HCT116 (cell line): Measurements from ENCODE around the gene ZNF573. TPM values are rescaled to one million over a fixed set of nuclear protein-coding genes. Genes with fewer than 3 reads are reported as not detected.

Source experiments
- ATAC-seq: fragments of 200-7000 bp; cut with Tn5 transposase; 2 replicates; pipeline ENCODE4 v1.9.1; 2020; ENCODE audit warnings: mild to moderate bottlenecking, moderate library complexity
- Bru-seq: library from RNA; stranded (reverse); fragments of 400-500 nt; gene quantifications from one replicate; lab custom pipeline; 2021; lab: Mats Ljungman, UMichigan
- BruChase-seq, 2 experiments: library from RNA; stranded (reverse); fragments of 400-500 nt; gene quantifications; one replicate each; lab custom pipeline; 2021; lab: Mats Ljungman, UMichigan
- BruUV-seq: library from RNA; stranded (reverse); fragments of 400-500 nt; replicated peaks from 2 replicates; lab custom pipeline; 2021; lab: Mats Ljungman, UMichigan
- CTCF ChIA-PET: fragments of 300-600 bp; sonication (Branson Sonifier 250); formaldehyde crosslinking; loops from one replicate; lab custom pipeline; 2021; ENCODE audit warnings: antibody characterized with exemption; lab: Charles Lee
- POLR2A ChIA-PET: fragments of 300-600, 350-600 bp; sonication (Branson Sonifier 250); formaldehyde crosslinking; loops from one replicate; lab custom pipeline; 2021; ENCODE audit warnings: antibody characterized with exemption; lab: Charles Lee
- RAD21 ChIA-PET, 2 experiments: fragments of 300-600 bp; sonication (Branson Sonifier 250); formaldehyde crosslinking; loops; one replicate each; lab custom pipeline; 2023; ENCODE audit warnings: low total read pairs in 2 of 2; ENCODE audit not compliant: uncharacterized antibody in 2 of 2, unreplicated experiment in 2 of 2, low non-redundant PET in 1 of 2; lab: Charles Lee
- DNase-seq: peaks from one replicate; pipeline ENCODE4 v3.0.0-alpha.2; 2010; ENCODE audit warnings: low read depth, low spot score
- H2AFZ ChIP-seq: fragments of 200-600 bp; shearing (Covaris generic), sonication (generic); 2 replicates; pipeline ENCODE4 v1.6.1; 2017; ENCODE audit warnings: low read depth, mixed run types, mixed read lengths, antibody characterized with exemption, low read length; ENCODE audit not compliant: poor library complexity, severe bottlenecking
- H3K27ac ChIP-seq: 2 replicates; pipeline ENCODE4 v1.5.1; 2012; ENCODE audit warnings: low read depth, low read length
- H3K27me3 ChIP-seq: fragments of 200-600 bp; sonication (generic); 2 replicates; pipeline ENCODE4 v1.6.1; 2016; ENCODE audit warnings: mixed run types, low read length, mixed read lengths; ENCODE audit not compliant: insufficient read depth
- H3K36me3 ChIP-seq, 2 experiments: fragments of 200-500 bp in 1 of 2; fragments of 200-600 bp in 1 of 2; sonication (Bioruptor generic) in 1 of 2; sonication (generic) in 1 of 2; 2 replicates each; pipeline versions ENCODE4 v1.5.1 to v1.6.1; 2014 to 2016; ENCODE audit warnings: low read length in 2 of 2, inconsistent platforms in 1 of 2, mixed read lengths in 1 of 2, mixed run types in 1 of 2; ENCODE audit not compliant: insufficient read depth in 2 of 2, control insufficient read depth in 1 of 2
- H3K4me1 ChIP-seq, 2 experiments: fragments of 200-600 bp in 1 of 2; sonication (generic) in 1 of 2; 2 replicates each; pipeline versions ENCODE4 v1.5.1 to v1.6.1; 2012 to 2017; ENCODE audit warnings: low read length in 2 of 2, inconsistent platforms in 1 of 2, mild to moderate bottlenecking in 1 of 2, mixed read lengths in 1 of 2, mixed run types in 1 of 2, moderate library complexity in 1 of 2; ENCODE audit not compliant: insufficient read depth in 2 of 2, control insufficient read depth in 1 of 2
- H3K4me2 ChIP-seq: fragments of 200-600 bp; sonication (generic); 2 replicates; pipeline ENCODE4 v1.6.1; 2017; ENCODE audit warnings: mixed run types, low read length, mixed read lengths
- H3K4me3 ChIP-seq, 2 experiments: fragments of 200-600 bp in 1 of 2; sonication (generic) in 1 of 2; replicated peaks in 1 of 2; 2 replicates each; pipeline ENCODE4 v1.5.1; 2011 to 2016; ENCODE audit warnings: low read length in 2 of 2, control low read depth in 1 of 2, low read depth in 1 of 2, mild to moderate bottlenecking in 1 of 2, mixed read lengths in 1 of 2, mixed run types in 1 of 2
- H3K79me2 ChIP-seq: fragments of 200-600 bp; sonication (generic); 2 replicates; pipeline ENCODE4 v1.6.1; 2017; ENCODE audit warnings: mild to moderate bottlenecking, mixed run types, low read length, moderate library complexity, mixed read lengths; ENCODE audit not compliant: insufficient read depth
- H3K9ac ChIP-seq: fragments of 200-600 bp; sonication (generic); 2 replicates; pipeline ENCODE4 v1.6.1; 2016; ENCODE audit warnings: low read length, mixed read lengths
- H3K9me2 ChIP-seq: fragments of 200-600 bp; sonication (generic), shearing (Covaris generic); 2 replicates; pipeline ENCODE4 v1.6.1; 2017; ENCODE audit warnings: mixed run types, mild to moderate bottlenecking, moderate library complexity; ENCODE audit not compliant: insufficient read depth
- H3K9me3 ChIP-seq, 2 experiments: fragments of 200-500 bp in 1 of 2; fragments of 200-600 bp in 1 of 2; sonication (Bioruptor generic) in 1 of 2; sonication (generic) in 1 of 2; 2 replicates each; pipeline ENCODE4 v1.6.1; 2014 to 2017; ENCODE audit warnings: low read length in 2 of 2, mixed read lengths in 2 of 2, inconsistent platforms in 1 of 2, low read depth in 1 of 2, mild to moderate bottlenecking in 1 of 2, mixed run types in 1 of 2, moderate library complexity in 1 of 2; ENCODE audit not compliant: control insufficient read depth in 1 of 2, insufficient read depth in 1 of 2
- H4K20me1 ChIP-seq: fragments of 200-600 bp; sonication (generic), shearing (Covaris generic); 2 replicates; pipeline ENCODE4 v1.6.1; 2017; ENCODE audit warnings: mixed run types, mild to moderate bottlenecking, moderate library complexity; ENCODE audit not compliant: insufficient read depth
- ATF3 ChIP-seq: IDR thresholded peaks from 2 replicates; pipeline ENCODE4 v1.6.1; 2012
- CBX3 ChIP-seq: IDR thresholded peaks from 2 replicates; pipeline ENCODE4 v1.6.1; 2012; ENCODE audit warnings: low read depth
- ELF1 ChIP-seq: IDR thresholded peaks from 2 replicates; pipeline ENCODE4 v1.6.1; 2012; ENCODE audit warnings: low read depth, borderline replicate concordance
- EZH2phosphoT487 ChIP-seq: fragments of 200-600 bp; IDR thresholded peaks from 2 replicates; pipeline ENCODE4 v1.6.1; 2018; ENCODE audit warnings: antibody characterized with exemption, borderline replicate concordance
- FOSL1 ChIP-seq: IDR thresholded peaks from 2 replicates; pipeline ENCODE4 v1.6.1; 2012; ENCODE audit warnings: low read depth
- JUND ChIP-seq: IDR thresholded peaks from 2 replicates; pipeline ENCODE4 v1.6.1; 2012
- MAX ChIP-seq: IDR thresholded peaks from 2 replicates; pipeline ENCODE4 v1.6.1; 2012
- POLR2A ChIP-seq: IDR thresholded peaks from 2 replicates; pipeline ENCODE4 v1.7.0; 2011; ENCODE audit warnings: borderline replicate concordance; ENCODE audit not compliant: insufficient read depth, insufficient read length; ENCODE audit errors: extremely low read depth
- POLR2AphosphoS5 ChIP-seq: IDR thresholded peaks from 2 replicates; pipeline ENCODE4 v1.6.1; 2011; ENCODE audit warnings: mild to moderate bottlenecking, low read depth, low read length, moderate library complexity
- REST ChIP-seq: IDR thresholded peaks from 2 replicates; pipeline ENCODE4 v1.6.1; 2012; ENCODE audit warnings: low read depth
- SIN3A ChIP-seq: IDR thresholded peaks from 2 replicates; pipeline ENCODE4 v1.6.1; 2012; ENCODE audit warnings: low read depth
- SP1 ChIP-seq: IDR thresholded peaks from 2 replicates; pipeline ENCODE4 v1.6.1; 2012; ENCODE audit warnings: low read depth
- SRF ChIP-seq: IDR thresholded peaks from 2 replicates; pipeline ENCODE4 v1.6.1; 2012; ENCODE audit warnings: low read depth
- YY1 ChIP-seq: IDR thresholded peaks from 2 replicates; pipeline ENCODE4 v1.6.1; 2011; ENCODE audit warnings: low read length, low read depth, moderate library complexity, mild to moderate bottlenecking; ENCODE audit not compliant: insufficient replicate concordance; ENCODE audit errors: extremely low read depth
- ZBTB33 ChIP-seq: IDR thresholded peaks from 2 replicates; pipeline ENCODE4 v1.6.1; 2011; ENCODE audit warnings: mild to moderate bottlenecking, low read length, moderate library complexity; ENCODE audit not compliant: insufficient replicate concordance; ENCODE audit errors: extremely low read depth
- ZFX ChIP-seq: fragments of 450-650 bp; IDR thresholded peaks from 2 replicates; pipeline ENCODE4 v1.6.1; 2017
- ZNF274 ChIP-seq: fragments of 200-500 bp; sonication (Bioruptor generic); IDR thresholded peaks from 2 replicates; pipeline ENCODE4 v1.6.1; 2014; ENCODE audit warnings: mild to moderate bottlenecking, low read depth, low read length, inconsistent platforms
- intact Hi-C: fragments of 100-400 bp; cut with micrococcal nuclease; formaldehyde crosslinking; loops from 2 replicates; pipeline ENCODE4 v1.10.0; 2022
- long read RNA-seq: library from polyadenylated mRNA; unstranded; transcript quantifications from one replicate; pipeline ENCODE4 v2.0.0, GENCODE V29; 2021; ENCODE audit not compliant: unreplicated experiment
- polyA plus RNA-seq: library from polyadenylated mRNA; unstranded; fragments of >200 nt; gene quantifications from 2 replicates; pipeline ENCODE4 v1.2.1, GENCODE V29; 2012; ENCODE audit warnings: missing spikeins
- total RNA-seq: library from RNA; stranded (reverse); gene quantifications from one replicate; pipeline ENCODE4 v1.2.1, GENCODE V29; 2021; ENCODE audit not compliant: unreplicated experiment

Gene ZNF573
- total RNA-seq (2.4 TPM), Bru-seq, nascent RNA (percentile 44 among the genes with signal in this experiment), BruChase-seq, experiment 1, labeled RNA remaining after a 6-hour chase (percentile 35 among the genes with signal in this experiment), BruChase-seq, experiment 2, labeled RNA remaining after a 2-hour chase (percentile 42 among the genes with signal in this experiment)
- polyA plus RNA-seq, result 0.32 and 0.43 TPM in 2 replicates
- long read RNA-seq, partial matches to known transcripts, result 0 of 1 reads
- long read RNA-seq, other reads (novel, unspliced or antisense), result 1 of 1 reads

GRCh38 chr19:37779127-37780005 lies at the start of gene ZNF573:
TSS of gene ZNF573 (minus strand) at chr19:37779586. CDS start at chr19:37773729, 5,857 bp downstream.
- H3K36me3 ChIP-seq, result no peaks in the 10 kb centered on the region
- ChIA-PET CTCF (no interaction called here), RAD21 (no interaction called here), POLR2A (interaction anchor here (1.0 to 1.3 kb wide), 3 partner anchors 8 to 60 kb away, joined by 3 to 6 read pairs (median 3); partner anchors contain the start of gene ZNF607)
- H3K27me3 ChIP-seq, result no peaks in the 10 kb centered on the region
- H3K9me3 ChIP-seq, result no peaks in the 10 kb centered on the region; a peak in 1 of 4 replicates
- H3K9me2 ChIP-seq, result no peaks in the 10 kb centered on the region
- H3K4me3 ChIP-seq, result peak within 1 kb of the TSS; percentile 75 to 90
- BruUV-seq, result TSS peak; percentile 77
- TF ChIP-seq SP1 (no peak), ZFX (0 out of 2 replicates have a peak, but pooled peaks have one; percentile 22), POLR2AphosphoS5 (peak; percentile 87), ATF3 (no peak), ZBTB33 (no peak), SRF (no peak), REST (no peak), ZNF274 (no peak), JUND (no peak), ELF1 (peak; percentile 37), FOSL1 (no peak), MAX (peak; percentile 76), YY1 (peak; percentile 95), POLR2A (no peak), SIN3A (no peak; the same call in none of the 2 replicates), CBX3 (peak; percentile 78; the same call in 1 of the 2 replicates), EZH2phosphoT487 (no peak)
- H3K4me2 ChIP-seq, result peak within 1 kb of the TSS; percentile 92
- H4K20me1 ChIP-seq, result no peaks in the 10 kb centered on the region
- H2AFZ ChIP-seq, result peak within 1 kb of the TSS; percentile 95
- peak within 1 kb of the TSS; percentile 67 for H3K27ac ChIP-seq
- intact Hi-C loops, result loop anchor here (2.0 to 10.0 kb wide), 3 partner anchors 62 to 1291 kb away; partner anchors contain the start of genes ZNF383, ZNF566, ZNF585B and ZNF607
- no peaks in the 10 kb centered on the region for H3K79me2 ChIP-seq
- ATAC-seq (peak; percentile 91), DNase-seq (peak; percentile 84)
- H3K9ac ChIP-seq, result peak within 1 kb of the TSS; percentile 69
- peaks cover 2 to 12% of the 10 kb centered on the region in 2 experiments; a peak in 2 of 4 replicates for H3K4me1 ChIP-seq
